H1 (cell line): ENCODE results near the gene MYO9B. TPM values are rescaled to one million over a fixed set of nuclear protein-coding genes. Genes with fewer than 3 reads are reported as not detected.

ENCODE experiments used
- CTCF ChIA-PET: fragments of 300-600 bp; sonication (Branson Sonifier 250); formaldehyde crosslinking; loops from one replicate; lab custom pipeline; 2021; ENCODE audit not compliant: partially characterized antibody; lab: Charles Lee
- POLR2A ChIA-PET: fragments of 300-600 bp; sonication (Branson Sonifier 250); formaldehyde crosslinking; loops from one replicate; lab custom pipeline; 2021; ENCODE audit warnings: inconsistent platforms; ENCODE audit not compliant: partially characterized antibody; lab: Charles Lee
- DNase-seq, 2 experiments: peaks; one replicate each; pipeline versions ENCODE4 v3.0.0 to v3.0.0-alpha.2; 2010 to 2022; ENCODE audit warnings: low spot score in 2 of 2, low read depth in 1 of 2, mixed read lengths in 1 of 2
- FAIRE-seq: peaks from 2 replicates; lab custom pipeline; 2011; peaks lifted over from hg19 to GRCh38; lab: Jason Lieb, UNC
- H2AFZ ChIP-seq: 2 replicates; pipeline ENCODE4 v1.8.1; 2012; ENCODE audit warnings: low read length, inconsistent platforms
- H2AK5ac ChIP-seq: 2 replicates; pipeline ENCODE4 v1.6.1; 2013; ENCODE audit warnings: low read depth, low read length
- H2BK120ac ChIP-seq: replicated peaks from 2 replicates; pipeline ENCODE3; 2013; ENCODE audit warnings: low read depth, low read length, inconsistent platforms
- H2BK12ac ChIP-seq: 2 replicates; pipeline ENCODE4 v1.6.1; 2013; ENCODE audit warnings: low read depth, low read length
- H2BK15ac ChIP-seq: 2 replicates; pipeline ENCODE4 v1.6.1; 2013; ENCODE audit warnings: low read length
- H2BK20ac ChIP-seq: 2 replicates; pipeline ENCODE4 v1.6.1; 2013; ENCODE audit warnings: low read length
- H2BK5ac ChIP-seq: 2 replicates; pipeline ENCODE4 v1.6.1; 2013; ENCODE audit warnings: low read depth, low read length
- H3K14ac ChIP-seq: 2 replicates; pipeline ENCODE4 v1.6.1; 2013; ENCODE audit warnings: inconsistent platforms; ENCODE audit not compliant: insufficient read length
- H3K18ac ChIP-seq: 2 replicates; pipeline ENCODE4 v1.6.1; 2013; ENCODE audit warnings: low read length; ENCODE audit errors: extremely low read depth
- H3K23ac ChIP-seq: 2 replicates; pipeline ENCODE4 v1.6.1; 2013; ENCODE audit warnings: inconsistent platforms; ENCODE audit not compliant: insufficient read length
- H3K23me2 ChIP-seq: 2 replicates; pipeline ENCODE4 v1.6.1; 2013; ENCODE audit warnings: low read depth, low read length
- H3K27ac ChIP-seq: 2 replicates; pipeline ENCODE4 v1.6.1; 2011; ENCODE audit warnings: low read depth, low read length, inconsistent platforms
- H3K27me3 ChIP-seq, 4 experiments: replicated peaks in 1 of 4; 1 replicate in 1 of 4; 2 replicates in 3 of 4; pipeline versions ENCODE4 v1.6.1 to v1.8.1; 2011 to 2013; ENCODE audit warnings: low read length in 3 of 4, mild to moderate bottlenecking in 3 of 4, inconsistent platforms in 2 of 4, mixed read lengths in 2 of 4, moderate library complexity in 1 of 4; ENCODE audit not compliant: control insufficient read depth in 3 of 4, insufficient read depth in 3 of 4; ENCODE audit errors: extremely low read depth in 1 of 4
- H3K36me3 ChIP-seq, 4 experiments: 2 replicates each; pipeline versions ENCODE4 v1.6.1 to v1.8.1; 2011 to 2013; ENCODE audit warnings: mild to moderate bottlenecking in 4 of 4, low read length in 3 of 4, moderate library complexity in 2 of 4, control low read depth in 1 of 4, inconsistent platforms in 1 of 4; ENCODE audit not compliant: insufficient read depth in 4 of 4, control insufficient read depth in 2 of 4
- H3K4ac ChIP-seq: replicated peaks from 2 replicates; pipeline ENCODE3; 2013; ENCODE audit warnings: low read length, low read depth, mixed read lengths, inconsistent platforms; ENCODE audit not compliant: insufficient read length
- H3K4me1 ChIP-seq, 4 experiments: replicated peaks in 1 of 4; 1 replicate in 1 of 4; 2 replicates in 3 of 4; pipeline versions ENCODE4 v1.6.1 to v1.8.1; 2011 to 2013; ENCODE audit warnings: low read length in 3 of 4, inconsistent platforms in 2 of 4, mixed read lengths in 1 of 4; ENCODE audit not compliant: insufficient read depth in 4 of 4, control insufficient read depth in 3 of 4
- H3K4me2 ChIP-seq, 2 experiments: 2 replicates each; pipeline versions ENCODE4 v1.6.1 to v1.8.1; 2011 to 2013; ENCODE audit warnings: low read depth in 2 of 2, low read length in 2 of 2, control low read depth in 1 of 2, inconsistent platforms in 1 of 2, mild to moderate bottlenecking in 1 of 2; ENCODE audit not compliant: insufficient read depth in 1 of 2
- H3K4me3 ChIP-seq, 4 experiments: fragments of 200-600, 300-600 bp in 1 of 4; sonication (generic), shearing (Covaris generic), sonication (Bioruptor Twin) in 1 of 4; 2 replicates each; pipeline versions ENCODE4 v1.5.1 to v1.8.1; 2011 to 2016; ENCODE audit warnings: low read length in 4 of 4, low read depth in 3 of 4, control low read depth in 2 of 4, inconsistent platforms in 2 of 4, mild to moderate bottlenecking in 2 of 4, mixed read lengths in 1 of 4, moderate library complexity in 1 of 4; ENCODE audit not compliant: insufficient read depth in 2 of 4; ENCODE audit errors: extremely low read depth in 1 of 4
- H3K56ac ChIP-seq: replicated peaks from 2 replicates; pipeline ENCODE3; 2013; ENCODE audit warnings: low read depth, mild to moderate bottlenecking, mixed read lengths, low read length, inconsistent platforms; ENCODE audit not compliant: insufficient read length
- H3K79me1 ChIP-seq: 2 replicates; pipeline ENCODE4 v1.6.1; 2013; ENCODE audit warnings: low read depth, low read length, control low read depth
- H3K79me2 ChIP-seq, 2 experiments: 2 replicates each; pipeline versions ENCODE4 v1.6.1 to v1.8.1; 2012 to 2013; ENCODE audit warnings: low read length in 2 of 2, mild to moderate bottlenecking in 2 of 2, inconsistent platforms in 1 of 2; ENCODE audit not compliant: insufficient read depth in 2 of 2, control insufficient read depth in 1 of 2
- H3K9ac ChIP-seq, 4 experiments: replicated peaks in 1 of 4; 1 replicate in 1 of 4; 2 replicates in 3 of 4; pipeline versions ENCODE4 v1.6.1 to v1.8.1; 2011 to 2013; ENCODE audit warnings: low read depth in 3 of 4, low read length in 3 of 4, control low read depth in 2 of 4, mild to moderate bottlenecking in 2 of 4, moderate library complexity in 2 of 4, inconsistent platforms in 1 of 4; ENCODE audit errors: extremely low read depth in 1 of 4
- H3K9me3 ChIP-seq, 2 experiments: 2 replicates each; pipeline versions ENCODE4 v1.6.1 to v1.8.1; 2012 to 2013; ENCODE audit warnings: mild to moderate bottlenecking in 2 of 2, moderate library complexity in 2 of 2, control low read depth in 1 of 2, inconsistent platforms in 1 of 2, low read depth in 1 of 2, low read length in 1 of 2, mixed read lengths in 1 of 2; ENCODE audit not compliant: insufficient read depth in 2 of 2
- H4K20me1 ChIP-seq, 2 experiments: replicated peaks in 1 of 2; 2 replicates each; pipeline versions ENCODE3 to v1.8.1; 2011 to 2013; ENCODE audit warnings: inconsistent platforms in 2 of 2, low read length in 2 of 2, mild to moderate bottlenecking in 1 of 2; ENCODE audit not compliant: insufficient read depth in 2 of 2, control insufficient read depth in 1 of 2
- H4K5ac ChIP-seq: 2 replicates; pipeline ENCODE4 v1.6.1; 2013; ENCODE audit warnings: low read length, low read depth, mixed read lengths, inconsistent platforms; ENCODE audit not compliant: insufficient read length
- H4K8ac ChIP-seq: 2 replicates; pipeline ENCODE4 v1.8.0; 2013; ENCODE audit warnings: mild to moderate bottlenecking, moderate library complexity, low read length, inconsistent platforms; ENCODE audit not compliant: insufficient read depth; ENCODE audit errors: extremely low read depth
- H4K91ac ChIP-seq: replicated peaks from 2 replicates; pipeline ENCODE3; 2013; ENCODE audit warnings: low read length, mixed read lengths, inconsistent platforms; ENCODE audit not compliant: insufficient read length
- KDM1A ChIP-seq: fragments of 200-600, 300-600 bp; sonication (generic); IDR thresholded peaks from 2 replicates; pipeline ENCODE4 v1.7.1; 2016; ENCODE audit warnings: mild to moderate bottlenecking, low read length, borderline replicate concordance
- NRF1 ChIP-seq: IDR thresholded peaks from 2 replicates; pipeline ENCODE4 v1.6.1; 2011; ENCODE audit warnings: mild to moderate bottlenecking, low read depth, low read length, improper control_type of control experiment
- RFX5 ChIP-seq: IDR thresholded peaks from 2 replicates; pipeline ENCODE4 v1.6.1; 2011; ENCODE audit warnings: low read depth, low read length, improper control_type of control experiment, borderline replicate concordance
- WGBS, 2 experiments: shearing (Covaris generic) in 1 of 2; methylation state at CpG; one replicate each; pipeline versions ENCODE4 v1.1.6 to v1.1.7; 2013 to 2015; ENCODE audit warnings: low lambda C conversion rate in 2 of 2, mixed read lengths in 2 of 2, inconsistent platforms in 1 of 2, low coverage in 1 of 2, missing lambda C conversion rate in 1 of 2; ENCODE audit not compliant: insufficient replicate concordance in 2 of 2, insufficient coverage in 1 of 2, insufficient read length in 1 of 2; ENCODE audit errors: extremely low coverage in 1 of 2, missing lambda C conversion rate in 1 of 2; 5-methylcytosine and 5-hydroxymethylcytosine counted together
- polyA plus RNA-seq, 7 experiments: library from polyadenylated mRNA; depleted of rRNA in 3 of 7; stranded (reverse) in 5 of 7; unstranded in 2 of 7; fragments of >200 nt in 5 of 7; fragments of 200-250 nt in 2 of 7; gene quantifications; 1 replicate in 5 of 7; 2 replicates in 1 of 7; 4 replicates in 1 of 7; pipeline versions ENCODE4 v1.2.1 to v1.2.3, GENCODE V29; 2011 to 2013; ENCODE audit warnings: missing spikeins in 2 of 7, mixed read lengths in 2 of 7
- total RNA-seq: library from RNA; stranded (reverse); fragmentation: NEBNext Ultra II Directional; extraction: Animal tissue kit (Norgen Biotek cat#: 25700); gene quantifications from 2 replicates; pipeline ENCODE4 v1.2.1, GENCODE V29; 2021

MYO9B gene
- total and polyA plus RNA-seq, 2 of the 8 experiments (the other 6 are each of a cell fraction or from before 2014, with no cell fraction given): 27.6 to 77.1 TPM

- CTCF ChIA-PET: no interaction called here
- H3K23ac ChIP-seq: no peak overlapping the region
Measured at GRCh38 chr19:17074634-17075034, 943 bp upstream of the MYO9B start.

More at GRCh38 chr19:17074634-17075034, 943 bp upstream of the MYO9B start:
- peak overlapping the region; percentile 78 to 91 for H3K4me2 ChIP-seq
- H3K4ac ChIP-seq: no peak overlapping the region
- 6% methylated on average over 11 of the region's 11 CpGs; no CpG with 5 or more reads in 1 of the 2 experiments for WGBS, 2 experiments
- no peak overlapping the region for H3K56ac ChIP-seq
- 0 out of 2 replicates have a peak overlapping the region, but pooled peaks have one; percentile 97 for H2BK5ac ChIP-seq
- H3K9ac ChIP-seq: peak overlapping the region; percentile 92 to 97 (median 94); a peak in 6 of 7 replicates
- TF ChIP-seq RFX5: no peak
- TF ChIP-seq KDM1A: peak; percentile 46; the same call in 1 of the 2 replicates
- TF ChIP-seq NRF1: no peak
- H4K20me1 ChIP-seq: peaks cover 25 to 33% of the 10 kb centered on the region in 2 experiments
- no peak overlapping the region for H2BK20ac ChIP-seq
- H4K5ac ChIP-seq: peak overlapping the region; percentile 45
- H3K79me1 ChIP-seq: peaks cover 26% of the 10 kb centered on the region
- H3K18ac ChIP-seq: no peak overlapping the region; the same call in none of the 2 replicates
- peak overlapping the region; percentile 91 for H3K27ac ChIP-seq
- H2AFZ ChIP-seq: no peak overlapping the region
- no peak overlapping the region for H2BK15ac ChIP-seq
- DNase-seq: no peak
- no peak overlapping the region for H3K14ac ChIP-seq
- H3K23me2 ChIP-seq: peaks cover 17% of the 10 kb centered on the region
- H3K4me1 ChIP-seq: peaks cover 4 to 13% (median 10%) of the 10 kb centered on the region in 4 experiments
- no peak overlapping the region for H2AK5ac ChIP-seq
- H4K91ac ChIP-seq: no peak overlapping the region
- H3K36me3 ChIP-seq: peaks cover 0 to 17% (median 3%) of the 10 kb centered on the region in 4 experiments; a peak in 4 of 8 replicates
- POLR2A ChIA-PET: interaction anchor here (0.6 to 2.4 kb wide), 6 partner anchors 19 to 218 kb away, joined by 3 to 13 read pairs (median 4); partner anchors contain the start of genes OCEL1 and USE1
- peaks cover 4 to 57% of the 10 kb centered on the region in 2 experiments; a peak in 3 of 4 replicates for H3K79me2 ChIP-seq
- no peak overlapping the region for H2BK12ac ChIP-seq
- peak overlapping the region; percentile 71 to 96 (median 75) for H3K4me3 ChIP-seq
- H4K8ac ChIP-seq: 0 out of 2 replicates have a peak overlapping the region, but pooled peaks have one; percentile 96
- H3K9me3 ChIP-seq: no peaks in the 10 kb centered on the region
- no peaks in the 10 kb centered on the region for H3K27me3 ChIP-seq
- no peak for FAIRE-seq
- no peak overlapping the region for H2BK120ac ChIP-seq
